Astrocyte of the cerebellum (primary cell): ENCODE results near the gene HACD4.

Source experiments
- DNase-seq: peaks from one replicate; pipeline ENCODE4 v3.0.0-alpha.2; 2011; ENCODE audit warnings: low read depth
- H3K4me3 ChIP-seq: 2 replicates; pipeline ENCODE4 v1.5.1; 2011; ENCODE audit warnings: mild to moderate bottlenecking, low read depth, low read length, moderate library complexity
- CTCF ChIP-seq: IDR thresholded peaks from 2 replicates; pipeline ENCODE4 v1.5.1; 2012; ENCODE audit warnings: low read length, low read depth, moderate library complexity, mild to moderate bottlenecking; ENCODE audit errors: missing control alignments
- in situ Hi-C: cut with HindIII; loops from 2 replicates; pipeline ENCODE4 v1.10.0; 2017; ENCODE audit warnings: low sequenced_read_pairs

HACD4 gene

DNA sequence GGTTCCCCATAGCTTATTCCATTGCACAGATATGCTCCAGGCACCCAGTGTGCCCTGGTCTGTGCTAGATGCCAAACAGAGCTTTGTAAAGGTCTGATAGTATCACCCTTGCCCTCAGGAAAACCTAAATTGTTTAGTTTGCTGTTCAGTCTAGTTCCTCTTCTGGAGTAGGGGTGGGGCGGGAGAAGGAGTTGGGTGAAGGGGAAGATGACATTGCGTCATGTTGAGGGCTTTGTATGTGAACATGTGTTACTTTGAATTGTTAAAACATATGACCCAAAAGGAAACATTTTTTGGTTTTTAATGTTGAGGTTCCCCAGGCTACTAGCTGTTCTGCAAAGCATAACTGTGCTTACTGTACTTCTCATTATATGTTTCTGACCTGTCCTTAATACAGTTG is 40.6 kb downstream of the HACD4 start:
- no peak overlapping the region for H3K4me3 ChIP-seq
- no peak for DNase-seq
- no peak for TF ChIP-seq CTCF
- in situ Hi-C loops, result no loop called here

DNA sequence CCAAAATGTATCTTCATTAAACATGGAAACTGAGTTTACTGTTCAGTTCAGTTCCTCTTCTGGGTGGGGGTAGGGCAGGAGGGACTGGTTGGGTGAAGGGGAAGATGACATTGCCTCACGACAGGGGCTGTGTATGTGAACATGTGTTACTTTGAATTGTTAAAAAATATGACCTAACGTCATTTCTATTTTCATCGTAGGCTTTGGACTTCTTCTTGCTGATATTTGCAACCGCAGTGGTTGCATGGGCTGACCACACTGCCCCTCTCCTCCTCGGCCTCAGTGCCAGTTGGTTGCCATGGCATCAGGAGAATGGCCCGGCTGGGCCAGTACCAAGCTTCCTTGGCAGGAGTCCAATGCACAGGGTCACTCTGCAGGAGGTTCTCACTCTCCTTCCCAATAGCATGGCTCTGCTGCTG is 41.5 kb downstream of the HACD4 start:
- TF ChIP-seq CTCF, result no peak
- H3K4me3 ChIP-seq, result no peak overlapping the region
- peak; percentile 52 for DNase-seq
- in situ Hi-C loops, result no loop called here

DNA sequence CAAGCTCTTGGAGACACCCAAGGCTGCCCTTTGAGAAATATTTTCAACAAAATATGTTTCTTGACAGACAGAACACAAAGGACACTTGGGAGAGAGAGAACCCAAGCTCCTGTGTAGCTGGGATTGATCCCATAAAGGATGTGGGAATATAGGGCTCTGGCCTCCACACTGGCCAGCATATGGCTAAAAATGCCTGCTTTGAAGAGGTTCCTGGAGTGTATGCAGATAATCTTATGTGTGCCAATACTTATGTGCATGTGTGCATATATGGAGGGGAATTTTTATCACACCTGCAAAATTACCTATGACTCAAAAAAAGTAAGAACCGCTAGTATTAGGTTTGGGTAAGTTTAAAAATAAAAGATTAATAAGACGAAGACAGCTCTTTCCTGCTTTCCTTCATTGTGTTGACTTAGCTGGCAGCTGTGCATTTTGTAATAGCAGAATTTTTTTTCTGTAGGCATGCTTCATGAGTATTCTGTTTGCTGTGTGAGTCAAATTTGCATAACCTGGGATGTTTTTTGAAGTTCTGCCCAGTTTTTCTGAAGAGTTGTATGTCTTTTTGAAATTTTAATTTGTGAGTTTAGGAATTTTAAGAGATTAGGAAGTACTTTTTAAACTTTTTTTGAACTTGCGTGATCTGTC is 42.6 kb downstream of the HACD4 start:
- no peak for TF ChIP-seq CTCF
- in situ Hi-C loops, result no loop called here
- H3K4me3 ChIP-seq, result no peak overlapping the region
- peak; percentile 18 for DNase-seq

DNA sequence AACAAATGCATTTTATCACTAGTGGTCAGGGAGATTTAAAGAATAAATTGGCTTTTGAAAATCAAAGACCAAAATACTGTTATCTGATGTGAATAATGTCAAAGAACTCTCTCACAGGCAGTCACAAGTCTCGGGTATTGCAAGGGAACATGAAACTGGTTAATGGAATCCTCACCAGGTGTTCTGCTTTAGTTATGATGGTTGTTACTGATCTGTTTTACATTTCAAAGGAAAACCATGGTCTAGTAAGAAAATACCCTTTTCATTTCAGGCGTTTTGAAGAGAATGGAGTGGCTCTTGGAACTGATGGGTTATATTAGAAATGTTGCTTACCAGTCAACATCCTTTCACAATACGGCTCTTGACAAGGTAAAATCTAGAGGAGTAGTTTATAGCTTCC is 43.4 kb downstream of the HACD4 start:
- no peak overlapping the region for H3K4me3 ChIP-seq
- TF ChIP-seq CTCF, result no peak
- no peak for DNase-seq
- in situ Hi-C loops, result no loop called here

DNA sequence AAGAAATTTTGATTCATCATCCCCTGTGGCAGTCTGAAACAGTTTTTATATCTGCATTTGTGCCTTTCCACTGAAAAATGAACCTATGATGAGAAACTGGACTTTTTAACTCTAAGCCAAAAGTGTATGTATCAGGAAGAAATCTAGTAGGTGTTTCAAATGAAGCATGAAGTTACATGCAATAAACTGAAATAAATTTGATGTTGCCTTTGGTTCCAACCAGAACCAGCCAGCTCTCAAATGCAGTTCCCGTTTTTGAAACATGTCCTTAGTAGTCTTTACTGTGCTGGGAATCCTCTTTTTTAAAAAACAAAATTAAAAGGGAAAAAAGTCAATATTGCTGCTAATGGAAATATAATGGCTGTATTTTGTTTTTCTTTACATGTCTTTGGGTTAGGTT is 43.9 kb downstream of the HACD4 start:
- H3K4me3 ChIP-seq, result no peak overlapping the region
- TF ChIP-seq CTCF, result no peak
- in situ Hi-C loops, result no loop called here
- no peak for DNase-seq

GRCh38 chr9:20985851-20986600 is 45.4 kb downstream of the HACD4 start:
- no peak for DNase-seq
- in situ Hi-C loops, result no loop called here
- H3K4me3 ChIP-seq, result no peak overlapping the region
- TF ChIP-seq CTCF, result no peak
